K562 (cell line): ENCODE measurements around the gene MYO9A. TPM values are rescaled to one million over a fixed set of nuclear protein-coding genes. Genes with fewer than 3 reads are reported as not detected.

Source experiments
- ATAC-seq: fragments of 200-7000 bp; cut with Tn5 transposase; 3 replicates; pipeline ENCODE4 v1.9.1; 2020; ENCODE audit warnings: moderate library complexity
- BruUV-seq: library from RNA; stranded (reverse); fragments of 400-500 nt; replicated peaks from 2 replicates; lab custom pipeline; 2021; lab: Mats Ljungman, UMichigan
- CTCF ChIA-PET: fragments of 300-600 bp; formaldehyde crosslinking; extraction: SDS; loops from one replicate; lab custom pipeline; 2021; ENCODE audit warnings: low intra/inter-chr PET ratio; lab: Yijun Ruan, JAX
- POLR2A ChIA-PET: fragments of 300-600, 350-650 bp; sonication (Branson Sonifier 250); formaldehyde crosslinking; extraction: SDS; loops from one replicate; lab custom pipeline; 2021; ENCODE audit warnings: antibody characterized with exemption, inconsistent platforms; lab: Yijun Ruan, JAX
- DNase-seq, 4 experiments: peaks; one replicate each; pipeline versions ENCODE4 v3.0.0 to v3.0.0-alpha.2; 2011 to 2018; ENCODE audit warnings: low spot score in 3 of 4, mixed read lengths in 3 of 4; ENCODE audit errors: extremely low read depth in 1 of 4
- FAIRE-seq: peaks from 2 replicates; lab custom pipeline; 2011; peaks lifted over from hg19 to GRCh38; lab: Jason Lieb, UNC
- H2AFZ ChIP-seq: 2 replicates; pipeline ENCODE4 v1.6.0; 2011; ENCODE audit warnings: low read depth, low read length, control low read depth, inconsistent platforms
- H3K27ac ChIP-seq: fragments of 200-600 bp; 3 replicates; pipeline ENCODE4 v1.8.0; 2011; ENCODE audit warnings: low read depth, mild to moderate bottlenecking, control low read depth, inconsistent platforms, low read length, moderate library complexity, mixed read lengths; ENCODE audit errors: extremely low read depth
- H3K27me3 ChIP-seq, 2 experiments: fragments of 300-600 bp in 1 of 2; 2 replicates in 1 of 2; 3 replicates in 1 of 2; pipeline versions ENCODE4 v1.6.0 to v1.8.0; 2011; ENCODE audit warnings: inconsistent platforms in 2 of 2, low read length in 2 of 2, mild to moderate bottlenecking in 1 of 2, mixed read lengths in 1 of 2, moderate library complexity in 1 of 2; ENCODE audit not compliant: control insufficient read depth in 2 of 2, insufficient read depth in 2 of 2
- H3K36me3 ChIP-seq: fragments of 300-600 bp; 3 replicates; pipeline ENCODE4 v1.8.0; 2011; ENCODE audit warnings: mild to moderate bottlenecking, low read length, inconsistent platforms; ENCODE audit not compliant: control insufficient read depth, insufficient read depth
- H3K4me1 ChIP-seq, 2 experiments: fragments of 200-600 bp in 1 of 2; replicated peaks in 1 of 2; 2 replicates in 1 of 2; 3 replicates in 1 of 2; pipeline versions ENCODE4 v1.5.1 to v1.8.0; 2011; ENCODE audit warnings: inconsistent platforms in 2 of 2, low read length in 2 of 2, mild to moderate bottlenecking in 1 of 2, mixed read lengths in 1 of 2, moderate library complexity in 1 of 2; ENCODE audit not compliant: control insufficient read depth in 2 of 2, insufficient read depth in 2 of 2
- H3K4me2 ChIP-seq: 2 replicates; pipeline ENCODE4 v1.6.1; 2011; ENCODE audit warnings: low read length, control low read depth, inconsistent platforms, mixed read lengths; ENCODE audit not compliant: insufficient read depth
- H3K4me3 ChIP-seq: fragments of 200-600 bp; sonication (generic), shearing (Covaris generic); 2 replicates; pipeline ENCODE4 v1.5.1; 2016; ENCODE audit warnings: control low read depth, inconsistent platforms
- H3K79me2 ChIP-seq: fragments of 200-600 bp; 3 replicates; pipeline ENCODE4 v1.8.0; 2011; ENCODE audit warnings: low read length, inconsistent platforms; ENCODE audit not compliant: control insufficient read depth, insufficient read depth
- H3K9ac ChIP-seq, 2 experiments: 2 replicates each; pipeline versions ENCODE4 v1.6.0 to v1.6.1; 2011; ENCODE audit warnings: low read depth in 2 of 2, low read length in 2 of 2, control low read depth in 1 of 2, inconsistent platforms in 1 of 2, mild to moderate bottlenecking in 1 of 2, mixed read lengths in 1 of 2; ENCODE audit not compliant: insufficient read depth in 1 of 2
- H3K9me1 ChIP-seq: one replicate; pipeline ENCODE4 v1.6.0; 2011; ENCODE audit warnings: inconsistent platforms, mild to moderate bottlenecking, low read length, moderate library complexity; ENCODE audit not compliant: control insufficient read depth, insufficient read depth
- H3K9me3 ChIP-seq: replicated peaks from 2 replicates; pipeline ENCODE4 v1.5.1; 2011; ENCODE audit warnings: low read depth, low read length, inconsistent platforms; ENCODE audit not compliant: control insufficient read depth, insufficient read depth
- H4K20me1 ChIP-seq: replicated peaks from 2 replicates; pipeline ENCODE4 v1.6.1; 2011; ENCODE audit warnings: low read length, inconsistent platforms, mixed read lengths; ENCODE audit not compliant: control insufficient read depth, insufficient read depth
- ATF7 ChIP-seq: fragments of 450-650 bp; IDR thresholded peaks from 2 replicates; pipeline ENCODE4 v1.7.1; 2014; ENCODE audit warnings: mild to moderate bottlenecking, moderate library complexity
- DLX4 ChIP-seq: fragments of 250-450 bp; sonication (Bioruptor Pico); IDR thresholded peaks from 2 replicates; pipeline ENCODE4 v1.6.1; 2021; ENCODE audit warnings: mild to moderate bottlenecking
- EHMT2 ChIP-seq: fragments of 450-650 bp; IDR thresholded peaks from 2 replicates; pipeline ENCODE4 v1.6.1; 2018; ENCODE audit warnings: antibody characterized with exemption
- HSF4 ChIP-seq: fragments of 250-450 bp; sonication (Bioruptor Pico); IDR thresholded peaks from 2 replicates; pipeline ENCODE4 v2.1.2; 2022; ENCODE audit warnings: mild to moderate bottlenecking, moderate library complexity, borderline replicate concordance
- NR2F6 ChIP-seq: fragments of 450-650 bp; formaldehyde crosslinking; IDR thresholded peaks from 2 replicates; pipeline ENCODE4 v1.4.0; 2020; ENCODE audit warnings: mild to moderate bottlenecking
- POLR3A ChIP-seq: IDR thresholded peaks from 2 replicates; pipeline ENCODE4 v1.6.1; 2011; ENCODE audit warnings: borderline replicate concordance, mild to moderate bottlenecking, moderate library complexity; ENCODE audit not compliant: insufficient read length, insufficient read depth; ENCODE audit errors: extremely low read depth
- SMARCC2 ChIP-seq: fragments of 450-650 bp; IDR thresholded peaks from 2 replicates; pipeline ENCODE4 v1.6.1; 2017; ENCODE audit warnings: antibody characterized with exemption, moderate library complexity, mild to moderate bottlenecking, low read depth
- STAT6 ChIP-seq: sonication (generic); formaldehyde crosslinking; IDR thresholded peaks from 2 replicates; pipeline ENCODE4 v1.8.1; 2023; ENCODE audit warnings: mild to moderate bottlenecking, missing genetic modification reagents
- ZNF592 ChIP-seq: fragments of 450-650 bp; IDR thresholded peaks from 2 replicates; pipeline ENCODE4 v1.6.1; 2017; ENCODE audit warnings: antibody characterized with exemption, mild to moderate bottlenecking
- WGBS: fragments of 100-300 bp; shearing (Covaris generic); methylation state at CpG from one replicate; pipeline ENCODE4 v1.1.6; 2016; ENCODE audit warnings: low coverage, mixed read lengths; ENCODE audit not compliant: insufficient coverage; ENCODE audit errors: missing lambda C conversion rate; 5-methylcytosine and 5-hydroxymethylcytosine counted together
- in situ Hi-C: fragments of 300-500 bp; cut with MboI; formaldehyde crosslinking; loops from 4 replicates; pipeline ENCODE4 v1.15.0; 2018; ENCODE audit warnings: inconsistent platforms, mixed read lengths
- intact Hi-C: fragments of 100-400 bp; cut with micrococcal nuclease; formaldehyde crosslinking; loops from 2 replicates; pipeline ENCODE4 v1.14.2; 2022
- polyA plus RNA-seq, 8 experiments: library from polyadenylated mRNA; depleted of rRNA in 4 of 8; stranded (reverse) in 5 of 8; unstranded in 3 of 8; fragments of >200 nt; fragmentation: Nextera tagmentation in 2 of 8; fragmentation: Illumina TruSeq in 1 of 8; extraction: Ambion mirVana in 2 of 8; extraction: Trizol in 1 of 8; gene quantifications; 2 replicates each; pipeline versions ENCODE4 v1.2.1 to v1.2.3, GENCODE V29; 2011 to 2014; ENCODE audit warnings: inconsistent platforms in 1 of 8, missing spikeins in 1 of 8
- total RNA-seq, 7 experiments: library from RNA; depleted of rRNA in 6 of 7; stranded (reverse); fragments of >200 nt in 6 of 7; fragmentation: Illumina TruSeq in 2 of 7; extraction: Trizol in 2 of 7; gene quantifications; 2 replicates each; pipeline versions ENCODE4 v1.2.1 to v1.2.3, GENCODE V29; 2011 to 2021; ENCODE audit warnings: low replicate concordance in 1 of 7

The MYO9A gene
- total and polyA plus RNA-seq, 9 of the 15 experiments (the other 6 are each of a cell fraction or from before 2014, with no cell fraction given): 1.9 to 15.4 (median 5.8) TPM

GRCh38 chr15:71945012-71945411, 172.9 kb downstream of the MYO9A start:
- DNase-seq (no peak), FAIRE-seq (no peak), ATAC-seq (no peak)
- H3K27ac ChIP-seq: no peak overlapping the region
- no peaks in the 10 kb centered on the region for H3K79me2 ChIP-seq
- no peaks in the 10 kb centered on the region for H3K27me3 ChIP-seq
- ChIA-PET POLR2A (no interaction called here), CTCF (no interaction called here)
- H3K36me3 ChIP-seq: no peaks in the 10 kb centered on the region
- H3K4me1 ChIP-seq: no peaks in the 10 kb centered on the region
- no peaks in the 10 kb centered on the region for H4K20me1 ChIP-seq
- no peak overlapping the region for H3K4me2 ChIP-seq
- WGBS: 64% methylated on average over 1 of the region's 1 CpG
- H3K9ac ChIP-seq: no peak overlapping the region
- no peaks in the 10 kb centered on the region for H3K9me1 ChIP-seq
- no peak overlapping the region for H2AFZ ChIP-seq
- H3K9me3 ChIP-seq: no peaks in the 10 kb centered on the region
- in situ Hi-C loops: no loop called here
- intact Hi-C loops: no loop called here
- BruUV-seq: no TSS peak
- no peak overlapping the region for H3K4me3 ChIP-seq
- TF ChIP-seq HSF4 (no peak), POLR3A (no peak), STAT6 (CRISPR knock-in tag) (no peak), ATF7 (no peak), NR2F6 (no peak), SMARCC2 (no peak), EHMT2 (no peak), DLX4 (CRISPR knock-in tag) (no peak), ZNF592 (no peak)
